ENCODE data around the gene LONP2.
A peak's percentile ranks its signal among the peaks of the same experiment; 100 is the strongest.
"Not testable (repeated sequence)": the region's sequence is repeated elsewhere in the genome, so short reads cannot be mapped to it uniquely, and the experiment has no call there.

LONP2 gene

DNA sequence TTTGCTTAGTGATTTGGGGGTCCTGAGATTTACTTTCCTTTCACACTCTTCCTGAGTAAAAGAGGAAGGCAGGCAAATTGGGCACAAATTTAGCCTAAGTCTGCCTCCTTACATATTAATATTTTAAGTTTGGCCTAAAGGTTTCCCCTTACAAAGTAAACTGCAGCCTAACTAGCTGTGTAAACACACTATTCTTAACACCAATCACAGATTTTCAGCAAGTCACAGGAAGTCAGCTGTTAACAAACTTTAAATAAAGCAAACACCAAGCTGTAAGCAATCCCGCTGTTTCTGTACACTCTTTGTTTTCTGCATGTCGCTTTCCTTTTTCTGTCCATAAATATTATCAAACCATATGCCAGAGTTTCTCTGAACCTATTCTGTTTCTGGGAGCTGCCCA, 48.4 kb downstream of the LONP2 start:
- no peak for DNase-seq

DNA sequence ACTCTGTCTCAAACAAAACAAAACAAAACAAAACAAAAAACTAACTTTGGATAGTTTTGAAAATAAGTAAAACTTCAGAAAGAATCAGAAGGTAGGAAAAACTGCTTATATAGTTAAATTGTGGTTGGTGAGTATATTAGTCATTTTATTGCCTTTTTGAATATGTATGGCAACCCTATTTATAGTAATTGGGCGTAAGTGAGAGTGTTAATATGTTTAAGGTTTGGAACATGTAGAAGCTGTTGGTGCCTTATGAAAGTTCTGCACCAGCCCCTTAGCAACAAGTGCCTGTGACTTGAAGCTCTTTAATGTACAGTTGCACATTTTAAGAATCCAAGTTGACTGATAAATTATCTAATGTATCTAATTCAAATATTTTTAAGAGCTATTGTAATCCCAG, 50.6 kb downstream of the LONP2 start:
- no peak for DNase-seq

DNA sequence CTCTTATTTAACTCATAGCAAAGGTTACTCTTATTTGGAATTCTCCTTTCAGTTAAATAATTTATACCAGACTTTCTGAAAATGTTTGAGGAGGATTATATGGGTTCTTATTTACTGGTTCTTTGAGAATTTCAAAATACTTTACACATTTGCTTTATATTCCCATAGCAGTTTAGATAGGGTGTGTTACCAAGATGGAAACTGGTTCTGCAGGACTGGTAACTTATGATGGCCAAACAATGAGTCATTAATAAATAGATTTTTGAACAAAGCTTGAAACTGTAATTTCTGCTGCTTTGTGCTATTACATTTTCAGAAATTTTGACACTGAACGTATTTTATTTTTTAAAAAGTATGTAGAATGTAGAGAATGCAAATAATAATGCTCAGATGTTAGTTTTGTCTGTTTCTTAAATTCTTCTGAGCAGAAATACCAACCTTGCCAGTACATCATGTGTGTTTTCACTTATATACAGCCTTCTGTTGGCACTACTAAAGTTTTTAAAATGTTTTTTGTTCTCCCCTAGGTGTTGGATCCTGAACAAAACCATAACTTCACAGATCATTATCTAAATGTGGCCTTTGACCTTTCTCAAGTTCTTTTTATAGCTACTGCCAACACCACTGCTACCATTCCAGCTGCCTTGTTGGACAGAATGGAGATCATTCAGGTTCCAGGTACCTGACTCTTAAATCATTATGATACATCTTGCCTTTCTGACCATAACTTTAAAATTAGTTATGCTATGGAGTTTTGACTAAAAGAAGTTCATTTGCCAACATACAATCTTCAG, 51.6 kb downstream of the LONP2 start:
- no peak for DNase-seq

DNA sequence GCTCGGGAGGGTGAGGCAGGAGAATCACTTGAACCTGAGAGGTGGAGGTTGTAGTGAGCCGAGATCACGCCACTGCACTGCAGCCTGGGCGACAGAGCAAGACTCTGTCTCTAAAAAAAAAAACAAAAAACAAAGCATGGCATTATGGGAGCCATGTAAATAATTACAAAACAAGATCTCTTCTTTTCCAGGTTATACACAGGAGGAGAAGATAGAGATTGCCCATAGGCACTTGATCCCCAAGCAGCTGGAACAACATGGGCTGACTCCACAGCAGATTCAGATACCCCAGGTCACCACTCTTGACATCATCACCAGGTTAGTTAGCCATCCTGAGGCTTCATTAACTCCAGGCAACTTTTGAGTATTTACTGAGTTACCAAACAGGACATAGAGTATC, 55.4 kb downstream of the LONP2 start:
- no peak for DNase-seq

DNA sequence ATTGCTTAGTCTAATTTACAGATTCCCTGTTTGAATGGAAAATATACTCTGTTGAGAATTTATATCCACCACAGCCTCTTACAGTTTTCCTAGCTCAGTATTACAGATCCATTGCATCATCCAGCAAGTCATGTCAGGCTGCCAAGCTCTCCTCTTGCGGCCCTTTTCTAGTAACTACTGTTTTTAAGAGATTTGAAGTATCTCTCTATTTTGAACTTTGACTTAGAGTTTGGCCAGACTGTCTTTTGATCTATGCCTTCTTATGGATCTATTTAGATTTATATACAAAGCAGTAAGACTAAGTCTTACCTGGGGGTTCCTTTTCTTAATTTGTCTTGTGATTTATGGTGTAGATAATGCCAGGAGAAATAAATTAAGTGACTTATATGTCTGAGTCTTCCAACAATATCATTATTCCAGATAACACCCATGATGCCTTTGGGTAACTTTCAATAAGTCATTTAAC, 56.3 kb downstream of the LONP2 start:
- peak; percentile 92 for DNase-seq

DNA sequence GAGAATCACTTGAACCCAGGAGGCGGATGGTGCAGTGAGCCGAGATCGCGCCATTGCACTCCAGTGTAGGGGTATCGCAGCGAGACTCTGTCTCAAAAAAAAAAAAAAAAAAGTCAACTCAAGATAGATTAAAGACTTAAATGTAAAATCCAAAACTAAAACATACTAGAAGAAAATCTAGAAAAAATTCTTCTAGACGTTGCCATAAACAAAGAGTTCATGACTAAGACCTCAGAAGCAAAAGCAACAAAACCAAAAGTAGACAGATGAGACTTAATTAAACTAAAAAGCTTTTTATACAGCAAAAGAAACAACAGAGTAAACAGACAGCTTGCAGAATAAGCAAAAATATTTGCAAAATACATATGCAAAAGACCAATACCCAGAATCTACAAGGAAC, 64.4 kb downstream of the LONP2 start:
- DNase-seq: no peak

DNA sequence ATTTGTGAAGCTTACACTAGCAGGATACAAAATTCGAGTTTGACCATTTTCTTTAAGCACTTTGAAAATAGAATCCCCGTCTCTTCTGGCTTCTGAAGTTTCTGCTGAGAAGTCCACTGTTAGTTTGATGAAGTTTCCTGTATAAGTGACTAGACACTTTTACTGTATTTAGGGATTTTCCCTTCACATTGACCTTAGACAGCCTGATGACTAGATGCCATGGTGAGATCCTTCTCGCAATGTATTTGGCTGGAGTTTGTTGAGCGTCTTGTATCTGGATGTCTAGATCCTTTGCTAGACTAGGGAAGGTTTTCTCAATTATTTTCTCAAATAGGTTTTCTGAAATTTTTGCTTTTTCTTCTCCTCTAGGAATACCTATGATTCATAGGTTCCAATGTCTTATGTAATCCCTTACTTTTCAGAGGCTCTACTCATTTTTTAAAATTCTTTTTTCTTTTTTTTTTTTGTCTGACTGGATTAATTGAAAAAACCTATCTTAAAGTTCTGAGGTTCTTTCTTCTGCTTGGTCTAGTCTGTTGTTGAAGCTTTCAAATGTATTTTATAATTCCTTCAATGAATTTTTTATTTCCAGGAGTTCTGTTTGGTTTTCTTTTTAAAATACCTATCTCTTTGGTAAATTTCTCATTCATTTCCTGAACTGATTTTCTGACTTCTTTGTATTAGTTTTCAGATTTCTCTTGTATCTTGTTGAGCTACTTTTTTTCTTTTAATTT, 67.0 kb downstream of the LONP2 start:
- DNase-seq: no peak

DNA sequence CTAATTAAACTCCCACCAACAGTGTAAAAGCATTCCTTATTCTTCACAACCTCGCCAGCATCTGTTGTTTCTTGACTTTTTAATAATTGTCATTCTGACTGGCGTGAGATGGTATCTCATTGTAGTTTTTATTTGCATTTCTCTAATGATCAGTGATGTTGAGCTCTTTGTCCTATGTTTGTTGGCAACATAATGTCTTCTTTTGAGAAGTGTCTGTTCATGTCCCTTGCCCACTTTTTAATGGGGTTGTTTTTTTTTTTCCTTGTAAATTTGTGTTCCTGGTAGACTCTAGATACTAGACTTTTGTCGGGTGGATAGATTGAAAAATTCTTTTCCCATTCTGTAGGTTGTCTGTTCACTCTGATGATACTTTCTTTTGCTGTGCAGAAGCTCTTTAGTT, 69.8 kb downstream of the LONP2 start:
- DNase-seq: not testable (repeated sequence)

DNA sequence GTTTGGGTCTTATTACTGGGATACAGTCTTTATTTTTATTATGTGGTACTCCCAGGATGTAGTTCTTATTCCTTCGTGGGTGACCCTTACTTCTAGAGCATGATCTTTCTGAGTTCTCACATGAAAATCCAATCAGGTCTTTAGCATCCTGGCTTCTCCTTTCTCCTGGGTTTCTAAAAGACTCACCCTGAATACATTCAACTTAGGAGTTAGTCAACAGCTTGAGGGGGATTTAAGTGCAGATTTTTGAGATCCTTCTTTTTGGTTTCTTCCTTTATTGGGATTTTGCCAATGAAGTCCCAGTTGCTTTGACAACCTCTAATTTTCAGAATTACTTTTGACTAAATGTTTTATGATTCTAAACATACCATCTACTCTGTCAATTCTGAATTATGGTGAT, 72.9 kb downstream of the LONP2 start:
- DNase-seq: no peak

DNA sequence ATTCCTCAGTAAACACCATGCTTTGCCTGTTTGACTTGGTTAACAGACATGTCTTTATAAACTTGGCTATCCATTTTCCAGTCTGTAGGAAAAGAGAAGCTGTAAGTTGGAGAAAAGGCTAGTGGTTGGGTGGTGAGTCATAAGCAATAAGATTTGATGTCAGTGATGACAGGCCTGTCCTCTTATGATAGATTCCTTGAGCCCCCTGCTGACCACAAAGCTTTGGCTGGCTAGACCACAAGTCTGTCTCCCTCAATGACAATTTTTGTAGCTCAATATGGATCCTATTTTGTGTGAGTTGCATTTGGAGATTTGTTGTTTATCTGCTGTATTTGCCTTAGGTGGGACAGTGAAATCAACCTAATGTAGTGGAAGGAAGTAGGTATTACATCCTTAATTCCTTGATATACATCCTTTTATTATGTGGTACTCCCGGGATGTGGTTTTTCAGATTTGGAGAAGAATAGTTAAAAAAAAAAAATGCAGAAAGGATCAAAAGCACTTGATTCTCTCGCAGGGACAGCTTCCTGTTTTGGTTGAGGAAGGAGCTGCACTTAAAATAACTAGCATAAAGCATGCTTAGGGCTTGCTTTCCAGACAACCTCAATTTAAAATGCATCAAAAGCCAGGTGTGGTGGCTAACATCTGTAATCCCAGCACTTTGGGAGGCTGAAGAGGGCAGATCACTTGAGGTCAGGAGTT, 73.7 kb downstream of the LONP2 start:
- peak; percentile 95 for DNase-seq

DNA sequence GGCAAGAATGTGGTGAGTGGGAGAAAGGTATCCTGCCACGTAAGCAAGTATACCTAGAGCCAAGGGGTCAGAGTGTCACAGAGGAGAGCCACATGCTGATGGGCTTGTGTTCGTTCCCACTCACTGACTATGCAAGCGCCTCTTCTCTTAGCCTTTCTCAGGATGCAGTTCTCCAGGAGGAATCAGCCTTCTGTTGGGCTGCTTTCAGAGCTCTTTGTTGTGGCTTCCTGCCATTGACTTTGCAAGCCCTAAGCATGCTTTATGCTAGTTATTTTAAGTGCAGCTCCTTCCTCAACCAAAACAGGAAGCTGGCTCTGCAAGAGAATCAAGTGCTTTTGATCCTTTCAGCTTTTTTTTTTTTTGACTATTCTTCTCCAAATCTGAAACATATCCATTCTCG, 74.5 kb downstream of the LONP2 start:
- DNase-seq: peak; percentile 70

DNA sequence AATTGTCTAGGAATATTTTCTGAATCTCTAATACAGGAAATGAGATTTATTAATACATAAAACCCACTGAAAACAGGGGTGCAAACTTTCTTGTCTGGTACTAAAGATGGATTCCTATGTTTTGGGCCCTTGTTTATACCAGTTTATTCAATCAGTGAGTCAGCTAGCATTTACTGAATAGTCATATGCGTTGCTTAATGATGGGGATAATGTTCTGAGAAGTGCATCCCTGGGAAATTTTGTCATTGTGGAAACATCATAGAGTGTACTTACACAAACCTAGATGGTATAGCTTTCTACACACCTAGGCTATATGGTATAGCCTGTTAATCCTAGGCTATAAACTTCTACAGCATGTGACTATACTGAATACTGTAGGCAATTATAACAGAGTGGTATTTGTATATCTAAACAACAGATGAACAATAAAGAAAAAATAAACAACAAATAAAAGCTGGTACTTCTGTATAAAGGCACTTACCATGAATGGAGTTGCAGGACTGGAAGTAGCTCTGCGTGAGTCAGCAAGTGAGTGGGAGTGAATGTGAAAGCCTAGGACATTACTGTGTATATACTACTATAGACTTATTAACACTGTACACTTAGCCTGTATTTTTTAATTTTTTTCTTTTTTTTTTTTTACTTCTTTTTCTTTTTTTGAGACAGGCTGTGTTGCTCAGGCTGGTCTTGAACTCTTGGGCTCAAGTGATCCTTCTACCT, 77.4 kb downstream of the LONP2 start:
- DNase-seq: no peak

DNA sequence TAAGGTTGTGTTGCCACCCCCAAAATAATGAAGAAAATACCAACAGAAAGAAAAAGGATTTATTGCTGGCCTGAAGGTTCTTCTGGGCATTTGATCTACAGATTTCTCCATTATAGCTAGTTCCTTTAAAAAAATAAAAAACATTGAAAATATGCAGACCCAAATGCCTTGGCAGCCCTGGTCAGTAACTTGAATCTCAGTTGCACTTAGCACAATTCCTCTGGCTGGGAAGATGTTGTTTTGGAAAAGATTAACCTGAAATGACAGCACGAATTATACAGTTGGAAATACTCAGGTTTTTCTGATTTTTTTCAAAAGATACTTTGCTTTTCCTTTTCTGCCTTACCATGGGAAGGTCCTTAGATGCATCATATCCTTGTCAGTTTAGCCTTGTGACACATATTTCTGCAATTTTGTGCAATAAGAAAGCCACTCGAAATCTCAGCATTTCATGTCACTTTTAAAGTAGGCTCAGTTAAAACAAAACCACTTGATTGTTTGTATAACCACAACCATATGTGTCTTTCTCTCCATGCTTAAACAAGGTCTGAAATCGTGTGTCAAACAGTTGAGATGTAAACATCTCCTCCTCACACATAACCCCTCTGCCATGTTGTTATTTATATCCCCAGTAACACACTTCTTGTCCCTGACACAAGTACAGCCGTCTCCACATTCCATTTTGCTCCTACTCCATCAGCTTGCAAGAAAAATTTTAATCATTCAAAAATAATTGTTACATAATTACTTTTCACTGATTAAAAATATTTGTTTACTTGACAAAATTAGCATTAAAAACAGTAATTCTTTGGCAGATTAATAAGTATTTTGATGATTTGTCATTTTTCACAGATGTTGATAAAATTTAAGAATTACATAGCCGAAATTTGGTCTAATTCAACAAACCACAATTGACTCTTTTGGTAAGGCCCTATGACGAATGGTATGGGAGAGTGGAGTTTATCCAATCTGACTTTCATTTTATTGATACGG, 80.0 kb downstream of the LONP2 start:
- peak; percentile 33 for DNase-seq

DNA sequence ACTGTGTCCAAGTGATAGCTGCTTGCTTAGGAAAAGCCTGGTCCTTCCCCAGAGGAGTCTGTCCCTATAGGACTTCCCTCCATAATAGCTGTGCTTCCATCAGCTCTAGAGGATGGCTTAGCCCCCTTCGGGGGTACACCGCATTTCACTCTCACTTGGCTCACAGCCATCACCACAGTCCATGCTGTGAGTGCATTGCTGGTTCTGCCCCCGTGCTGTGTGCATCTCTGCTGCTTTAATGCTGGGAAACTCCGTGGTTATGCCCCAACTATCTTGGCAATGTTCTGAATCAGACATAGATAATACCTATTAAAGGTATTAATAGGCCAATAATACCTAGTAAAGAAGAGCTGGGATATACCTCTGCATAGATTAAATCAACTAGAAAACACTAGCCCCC, 82.8 kb downstream of the LONP2 start:
- no peak for DNase-seq

DNA sequence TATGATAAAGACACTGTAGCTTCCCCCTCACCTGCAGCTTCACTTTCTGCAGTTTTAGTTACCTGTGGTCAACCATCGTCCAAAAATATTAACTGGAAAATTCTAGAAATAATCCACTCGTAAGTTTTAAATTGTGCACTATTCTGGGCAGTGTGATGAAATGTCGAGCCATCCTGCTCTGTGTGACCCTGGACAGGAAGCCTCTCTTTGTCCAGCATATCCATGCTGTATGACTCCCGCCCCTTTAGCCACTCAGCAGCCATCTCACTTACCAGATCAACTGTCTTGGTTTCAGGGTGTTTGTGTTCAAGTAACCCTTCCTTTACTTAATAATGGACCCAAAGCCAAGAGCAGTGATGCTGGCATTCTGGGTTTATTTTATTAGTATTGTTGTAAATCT, 85.0 kb downstream of the LONP2 start:
- no peak for DNase-seq

DNA sequence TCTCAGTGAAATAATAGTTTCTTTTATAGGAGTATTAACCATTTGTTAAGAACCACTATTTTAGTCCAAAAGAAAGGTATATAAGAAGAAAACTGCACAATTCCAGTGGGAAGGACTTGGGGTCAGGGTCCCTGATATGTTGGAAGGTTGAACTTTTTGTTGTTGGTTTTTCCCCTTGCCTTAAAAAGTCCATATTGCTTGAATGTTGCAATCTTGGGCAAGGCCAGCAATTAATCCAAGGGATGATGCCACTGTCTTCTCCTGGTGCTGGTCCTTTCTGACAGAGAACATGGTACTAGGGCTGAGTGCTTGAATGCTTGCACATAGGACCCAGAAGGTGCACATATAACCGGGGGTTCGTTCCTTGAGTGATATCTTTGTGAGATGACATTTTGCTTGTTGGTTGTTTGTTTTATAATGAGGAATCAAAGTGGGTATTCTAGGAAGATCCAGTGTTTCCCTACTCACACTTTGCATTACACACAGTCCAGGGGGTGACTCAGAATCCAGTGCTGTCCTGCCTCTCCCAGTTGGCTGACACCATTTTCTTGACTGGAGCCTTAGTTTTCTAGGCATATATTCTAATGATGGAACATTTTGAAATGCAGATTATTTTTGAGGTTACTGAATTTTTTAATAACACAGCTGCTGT, 86.2 kb downstream of the LONP2 start:
- DNase-seq: no peak

DNA sequence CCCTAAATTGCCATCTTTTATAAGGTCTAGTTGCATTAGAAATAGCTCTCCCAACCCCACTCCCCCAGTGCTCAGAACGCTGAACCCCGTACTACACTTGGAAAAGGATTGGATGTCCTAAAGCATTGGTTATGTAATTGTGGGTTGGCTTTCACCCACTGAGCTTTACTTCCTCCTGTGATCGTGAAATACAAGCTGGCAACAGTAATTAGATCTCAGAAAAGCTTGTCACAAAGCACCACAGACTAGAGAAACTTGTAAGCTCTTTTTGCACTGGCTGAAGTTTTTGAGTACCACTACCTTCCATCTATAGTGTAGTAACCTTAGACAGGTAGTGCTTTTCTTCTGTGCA, 86.7 kb downstream of the LONP2 start:
- DNase-seq: no peak

DNA sequence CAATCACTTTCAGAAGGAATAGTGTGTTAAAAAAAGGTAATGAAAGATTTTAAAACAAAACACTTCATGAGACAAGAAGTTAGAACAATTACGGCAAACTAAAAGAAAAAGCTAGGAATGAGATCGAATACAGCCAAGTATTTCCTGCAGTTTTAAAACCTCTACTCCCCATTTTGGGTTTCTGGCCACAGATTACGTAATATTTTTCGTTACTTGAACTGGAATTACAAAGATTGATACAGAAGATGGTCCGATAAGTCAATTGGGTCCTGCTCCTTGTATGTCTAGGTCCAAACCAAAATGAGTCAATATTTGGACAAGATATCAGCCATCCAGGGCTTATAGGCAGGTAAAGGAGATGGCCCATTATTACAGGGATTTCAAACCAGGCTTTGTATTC, 88.9 kb downstream of the LONP2 start:
- DNase-seq: no peak

DNA sequence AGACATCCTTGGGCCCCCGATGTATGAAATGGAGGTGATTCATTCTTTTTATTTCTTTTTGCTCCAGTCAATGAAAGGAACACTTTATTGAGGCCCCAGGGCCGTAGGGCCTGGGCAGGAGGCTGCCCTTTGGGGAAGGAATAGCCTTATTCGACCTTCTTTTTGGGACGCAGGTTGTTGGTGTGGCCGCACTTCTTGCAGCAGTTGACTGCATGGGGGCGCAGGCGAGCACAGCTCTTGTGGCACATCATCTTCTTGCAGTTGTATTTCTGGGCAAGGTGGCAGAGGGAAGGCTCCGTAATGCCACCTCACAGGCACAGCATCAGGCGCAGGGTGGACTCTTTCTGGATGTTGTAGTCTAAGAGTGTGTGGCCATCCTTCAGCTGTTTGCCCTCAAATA, 90.2 kb downstream of the LONP2 start:
- DNase-seq: no peak

DNA sequence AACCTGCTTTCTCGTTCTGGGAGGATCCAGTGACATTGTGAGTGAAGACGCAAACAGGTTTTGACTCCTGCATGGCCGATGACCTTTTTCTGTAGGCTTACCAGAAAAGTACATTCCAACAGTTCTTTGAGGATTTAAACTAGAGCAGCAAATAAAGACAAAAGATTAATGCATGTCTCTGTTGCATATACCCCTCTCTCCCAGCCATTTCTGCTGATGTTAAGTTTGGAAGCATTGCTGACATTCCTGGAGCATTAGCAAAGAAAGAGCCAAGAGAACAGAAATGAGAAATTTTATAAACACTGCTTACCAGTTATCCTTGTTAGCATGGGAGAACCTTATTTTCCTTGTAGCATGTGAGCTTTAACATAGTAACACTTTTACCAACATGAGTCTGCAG, 91.9 kb downstream of the LONP2 start:
- peak; percentile 83 for DNase-seq

DNA sequence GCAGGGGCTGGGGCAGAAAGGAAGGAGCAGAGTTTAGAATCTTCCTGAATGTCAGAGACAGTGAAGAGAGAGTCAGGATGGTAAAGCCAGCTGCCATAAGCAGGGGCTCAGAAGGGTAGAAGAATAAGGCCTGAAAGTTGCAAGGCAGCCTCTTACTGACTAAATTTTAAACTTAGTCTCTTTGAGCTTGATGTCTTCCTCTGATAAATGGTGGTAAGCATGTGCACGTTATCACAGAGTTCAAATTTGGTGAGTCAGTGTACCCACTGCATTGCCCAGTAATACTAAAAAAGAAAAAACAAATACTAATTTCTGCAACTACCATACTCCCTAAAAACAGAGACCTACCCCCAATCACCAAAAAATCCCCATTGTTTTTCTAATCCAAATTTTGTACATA, 96.0 kb downstream of the LONP2 start:
- DNase-seq: no peak

Data from fibroblast of skin of scalp (primary cell).